Measurements from ENCODE around the gene PDXDC1.
"Not testable (repeated sequence)": the region's sequence is repeated elsewhere in the genome, so short reads cannot be mapped to it uniquely, and the experiment has no call there.

Gene PDXDC1

DNA sequence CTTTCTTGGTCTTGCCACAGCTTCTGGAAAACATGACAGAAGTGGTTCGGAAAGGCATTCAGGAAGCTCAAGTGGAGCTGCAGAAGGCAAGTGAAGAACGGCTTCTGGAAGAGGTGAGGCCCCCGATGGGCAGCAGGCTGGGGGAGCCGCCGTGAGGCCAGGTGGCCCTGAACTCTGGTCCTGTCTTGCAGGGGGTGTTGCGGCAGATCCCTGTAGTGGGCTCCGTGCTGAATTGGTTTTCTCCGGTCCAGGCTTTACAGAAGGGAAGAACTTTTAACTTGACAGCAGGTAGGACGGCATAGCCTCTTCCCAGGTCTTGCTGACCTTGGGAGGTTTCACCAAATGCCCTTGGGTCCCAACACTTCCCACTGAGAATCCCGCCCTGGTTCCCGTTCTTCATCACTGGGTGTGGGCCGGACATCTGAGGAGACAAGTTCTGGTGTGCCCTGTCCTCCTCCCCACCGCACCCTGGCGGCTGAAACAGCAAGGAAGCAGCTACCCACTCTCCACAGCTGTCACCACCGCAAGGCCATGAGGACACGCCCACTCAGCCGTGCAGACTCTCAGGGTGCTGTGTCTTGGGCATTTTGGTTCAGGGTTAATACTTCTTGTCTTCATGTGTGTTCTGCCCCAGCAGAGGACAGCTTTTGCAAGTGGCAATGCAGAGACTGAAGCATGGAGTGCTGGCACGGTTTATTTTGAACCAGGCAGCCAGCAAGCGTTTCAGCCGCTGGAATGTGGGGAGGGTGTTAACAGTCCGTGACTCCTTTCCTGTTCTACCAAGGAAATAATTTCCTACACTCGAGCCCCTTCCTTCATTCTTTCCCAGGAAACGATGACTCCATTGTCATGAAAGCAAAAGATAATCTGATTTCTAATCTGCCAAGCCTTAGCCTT lies 59.7 kb downstream of the PDXDC1 start:
- no peak for DNase-seq (ENCODE audit: low read depth in 2 of 2, low spot score in 1 of 2)

DNA sequence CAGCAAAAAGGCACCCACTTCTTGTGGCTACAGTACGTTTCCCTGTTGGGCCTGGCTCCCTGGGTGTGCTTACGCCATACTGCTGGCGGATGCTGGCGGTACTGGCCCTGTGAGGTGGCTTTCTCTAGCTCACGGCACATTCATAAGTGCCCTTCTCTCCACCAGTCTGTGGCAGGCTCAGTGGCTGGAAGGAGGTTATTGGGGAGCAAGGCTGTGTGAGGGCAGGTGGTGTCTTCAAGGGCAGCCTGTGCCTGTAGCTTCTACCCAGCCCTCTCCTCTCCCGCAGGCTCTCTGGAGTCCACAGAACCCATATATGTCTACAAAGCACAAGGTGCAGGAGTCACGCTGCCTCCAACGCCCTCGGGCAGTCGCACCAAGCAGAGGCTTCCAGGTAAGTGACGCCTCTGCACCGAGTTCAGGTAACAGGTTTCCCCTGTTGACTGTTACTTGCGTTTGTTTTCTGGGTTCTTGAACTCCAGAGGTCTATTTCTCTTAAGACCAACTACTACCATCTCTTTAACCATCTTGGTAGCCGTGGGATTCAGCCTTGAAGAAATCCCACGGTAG lies 60.4 kb downstream of the PDXDC1 start:
- DNase-seq (ENCODE audit: low read depth in 2 of 2, low spot score in 1 of 2), result no peak

DNA sequence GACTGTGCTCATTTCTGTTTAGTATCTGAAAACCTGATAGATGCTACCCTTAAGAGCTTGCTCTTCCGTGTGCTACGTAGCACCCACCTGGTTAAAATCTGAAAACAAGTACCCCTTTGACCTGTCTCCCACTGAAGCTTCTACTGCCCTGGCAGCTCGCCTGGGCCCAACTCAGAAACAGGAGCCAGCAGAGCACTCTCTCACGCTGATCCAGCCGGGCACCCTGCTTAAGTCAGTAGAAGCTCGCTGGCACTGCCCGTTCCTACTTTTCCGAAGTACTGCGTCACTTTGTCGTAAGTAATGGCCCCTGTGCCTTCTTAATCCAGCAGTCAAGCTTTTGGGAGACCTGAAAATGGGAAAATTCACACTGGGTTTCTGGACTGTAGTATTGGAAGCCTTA lies 62.2 kb downstream of the PDXDC1 start:
- no peak for DNase-seq (ENCODE audit: low read depth in 2 of 2, low spot score in 1 of 2)

DNA sequence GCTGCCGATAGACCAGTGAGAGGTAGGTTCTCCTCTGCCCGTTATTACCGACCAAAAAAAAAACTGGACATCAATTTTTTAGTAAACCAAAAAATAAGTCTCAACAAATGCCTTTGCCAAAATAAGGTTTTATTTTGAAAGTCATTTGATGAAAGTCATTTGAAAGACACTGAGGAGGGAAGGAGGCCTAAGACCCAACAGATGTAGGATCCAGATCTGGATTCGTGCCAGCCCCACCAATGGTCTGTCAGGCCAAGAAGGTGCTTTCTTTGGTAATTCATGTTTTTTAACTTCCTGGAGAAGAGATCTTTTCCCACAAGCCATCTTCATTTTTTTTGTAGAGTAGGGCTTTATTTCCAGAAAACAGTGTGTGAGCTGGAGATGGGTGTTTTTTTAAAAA lies 62.9 kb downstream of the PDXDC1 start:
- no peak for DNase-seq (ENCODE audit: low read depth in 2 of 2, low spot score in 1 of 2)

DNA sequence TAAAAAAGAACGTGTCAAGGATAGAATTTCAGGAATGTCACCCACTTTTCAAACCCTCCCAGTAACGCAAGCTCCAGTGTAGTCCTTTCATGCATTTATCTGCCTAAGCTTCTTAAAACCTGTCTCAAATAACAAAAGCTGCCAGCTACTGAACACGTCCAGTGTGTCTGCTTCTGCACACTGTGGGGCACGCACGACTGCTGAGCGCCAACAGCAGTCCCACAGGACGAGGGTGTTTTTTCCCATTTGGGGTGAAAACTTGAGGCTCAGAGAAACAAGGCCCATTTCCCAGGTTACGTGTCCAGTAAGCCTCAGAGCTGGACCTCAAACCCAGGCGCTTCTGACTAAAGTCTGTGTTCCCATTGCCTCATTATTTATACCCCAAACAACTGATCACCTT lies 63.9 kb downstream of the PDXDC1 start:
- DNase-seq (ENCODE audit: low read depth in 2 of 2, low spot score in 1 of 2), result no peak

DNA sequence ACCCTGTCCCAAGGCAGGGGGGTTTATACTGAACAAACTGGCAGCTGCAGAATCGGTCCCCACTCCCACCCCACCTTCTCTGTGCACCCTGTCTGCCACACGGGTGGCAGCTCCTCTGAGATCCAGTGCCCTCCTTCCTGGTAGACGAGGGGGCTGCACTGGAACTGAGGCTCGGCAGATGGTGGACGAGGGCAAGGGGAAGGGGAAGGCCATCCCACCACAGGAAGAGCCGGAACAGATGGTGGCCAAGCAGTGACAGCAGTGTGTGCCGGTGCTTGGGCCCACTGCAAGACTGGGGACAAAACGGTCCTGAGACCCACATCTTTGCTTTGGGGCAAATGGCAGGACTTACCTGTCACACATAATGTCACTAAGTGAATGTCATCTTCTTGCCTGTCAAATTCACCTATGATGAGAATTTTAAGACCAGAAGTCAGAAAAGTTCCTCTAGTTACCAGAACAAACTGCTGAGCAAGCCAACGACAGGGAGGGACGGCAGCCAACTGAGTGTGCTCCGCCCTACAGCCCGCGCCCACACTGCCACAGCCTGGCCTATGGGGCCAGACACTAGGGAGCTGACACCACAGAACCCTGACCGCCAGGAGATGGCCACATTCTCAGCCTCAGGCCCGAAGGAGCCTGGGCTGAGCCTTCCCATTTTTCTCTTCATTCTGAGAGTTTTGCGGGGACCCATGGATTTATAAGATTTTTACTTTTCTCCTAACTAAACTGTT lies 66.6 kb downstream of the PDXDC1 start:
- DNase-seq (ENCODE audit: low read depth in 2 of 2, low spot score in 1 of 2), result no peak

DNA sequence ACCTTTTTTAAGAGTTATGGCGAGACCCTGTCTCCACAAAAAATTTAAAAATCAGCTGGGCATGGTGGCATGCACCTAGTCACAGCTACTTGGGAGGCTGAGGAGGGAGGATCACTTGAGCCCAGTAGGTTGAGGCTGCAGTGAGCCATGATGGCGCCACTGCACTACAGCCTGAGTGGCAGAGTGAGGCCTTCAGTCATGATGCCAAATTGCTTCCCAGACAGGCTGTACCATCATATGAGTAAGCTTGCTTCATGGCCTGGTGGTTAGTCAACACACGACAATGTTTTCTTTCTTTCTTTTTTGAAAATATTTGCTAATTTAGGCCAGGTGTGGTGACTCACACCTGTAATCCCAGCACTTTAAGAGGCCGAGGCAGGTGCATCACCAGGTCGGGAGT lies 68.5 kb downstream of the PDXDC1 start:
- no peak for DNase-seq (ENCODE audit: low read depth in 2 of 2, low spot score in 1 of 2)

DNA sequence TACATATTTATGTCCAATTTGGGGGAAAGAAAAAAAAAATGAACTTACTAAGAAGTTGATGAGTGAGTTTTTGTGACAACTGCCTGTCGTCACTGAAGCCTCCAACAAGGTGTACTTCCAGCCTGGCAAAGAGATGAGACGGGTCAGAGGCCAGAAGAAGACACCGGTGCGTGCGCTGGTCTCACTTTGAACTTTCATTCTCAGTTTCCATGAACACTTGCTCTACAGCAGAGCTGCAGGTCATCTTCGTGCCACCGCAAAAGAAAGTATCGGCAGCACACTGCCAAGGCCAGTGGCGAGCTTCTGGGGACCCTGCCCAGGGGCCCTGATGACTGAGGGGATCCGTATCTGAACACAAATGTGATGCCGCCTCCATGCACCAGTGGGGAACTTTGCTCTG lies 69.5 kb downstream of the PDXDC1 start:
- DNase-seq (ENCODE audit: low read depth in 2 of 2, low spot score in 1 of 2), result no peak

DNA sequence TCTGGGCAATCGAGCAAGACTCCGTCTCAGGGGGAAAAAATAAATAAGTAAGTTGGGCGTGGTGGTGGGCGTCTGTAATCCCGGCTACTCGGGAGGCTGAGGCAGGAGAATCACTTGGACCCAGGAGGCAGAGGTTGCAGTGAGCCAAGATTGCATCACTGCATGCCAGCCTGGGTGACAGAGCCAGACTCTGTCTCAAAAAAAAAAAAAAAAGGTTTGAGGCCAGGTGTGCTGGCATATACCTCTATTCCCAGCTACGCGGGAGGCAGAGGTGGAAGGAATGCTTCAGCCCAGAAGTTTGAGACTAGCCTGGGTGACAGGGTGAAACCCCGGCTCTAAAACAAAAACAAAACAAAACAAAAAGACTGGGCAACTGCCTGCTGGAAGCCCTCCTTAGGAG lies 70.4 kb downstream of the PDXDC1 start:
- not testable (repeated sequence) for DNase-seq (ENCODE audit: low read depth in 2 of 2, low spot score in 1 of 2)

DNA sequence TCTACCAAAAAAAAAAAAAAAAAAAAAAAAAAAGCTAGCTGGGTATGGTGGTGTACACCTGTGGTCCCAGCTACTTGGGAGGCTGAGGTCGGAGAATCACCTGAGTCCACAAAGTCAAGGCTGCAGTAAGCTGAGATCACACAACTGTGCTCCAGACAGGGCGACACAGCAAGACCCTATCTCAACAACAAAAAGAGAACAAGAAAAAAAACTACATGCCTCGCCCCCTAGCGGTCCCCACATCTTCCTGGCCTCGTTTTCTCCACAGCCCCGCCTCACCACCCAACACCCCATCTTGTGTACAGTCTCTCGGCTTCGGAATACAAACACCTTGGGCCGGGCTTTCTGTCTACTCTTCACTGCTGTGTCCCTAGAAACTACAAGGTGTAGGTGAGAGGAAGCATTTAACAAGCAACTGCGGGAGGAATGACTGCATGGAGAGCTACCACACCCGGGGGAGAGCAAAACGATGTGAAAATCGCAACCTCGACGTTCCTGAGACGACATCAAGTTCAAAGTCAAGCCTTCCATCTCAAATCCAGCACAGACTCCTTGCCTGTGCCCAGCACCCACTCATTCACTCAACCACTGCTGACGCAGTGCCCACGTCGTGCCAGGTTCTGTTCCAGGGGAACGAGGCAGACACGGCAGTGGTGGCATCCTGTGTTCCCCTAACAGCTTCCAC lies 72.0 kb downstream of the PDXDC1 start:
- DNase-seq (ENCODE audit: low read depth in 2 of 2, low spot score in 1 of 2), result no peak

DNA sequence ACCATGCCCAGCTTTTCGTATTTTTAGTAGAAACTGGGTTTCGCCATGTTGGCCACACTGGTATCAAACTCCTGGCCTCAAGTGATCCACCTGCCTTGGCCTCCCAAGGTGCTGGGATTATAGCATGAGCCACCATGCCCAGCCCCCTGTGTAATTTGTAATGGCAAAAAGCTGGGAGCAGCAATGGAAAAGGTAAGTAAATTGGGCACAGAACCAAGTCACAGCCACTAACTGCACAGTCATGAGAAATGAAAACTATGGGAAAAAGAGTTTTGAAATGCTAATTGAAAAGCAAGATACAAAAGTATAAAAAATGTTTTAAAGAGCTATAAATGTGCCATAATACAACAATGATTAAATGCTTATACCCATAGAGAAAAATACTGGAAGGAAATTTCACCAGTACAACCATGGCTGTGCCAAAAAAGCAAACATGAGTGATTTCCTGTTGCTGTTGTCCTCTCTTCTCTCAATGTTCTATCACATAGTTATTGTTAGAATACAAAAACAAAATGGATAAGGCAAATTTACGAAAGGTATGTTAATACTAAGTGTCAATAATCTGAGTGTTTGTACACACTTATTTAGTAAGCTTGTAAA lies 74.9 kb downstream of the PDXDC1 start:
- DNase-seq (ENCODE audit: low read depth in 2 of 2, low spot score in 1 of 2), result no peak

DNA sequence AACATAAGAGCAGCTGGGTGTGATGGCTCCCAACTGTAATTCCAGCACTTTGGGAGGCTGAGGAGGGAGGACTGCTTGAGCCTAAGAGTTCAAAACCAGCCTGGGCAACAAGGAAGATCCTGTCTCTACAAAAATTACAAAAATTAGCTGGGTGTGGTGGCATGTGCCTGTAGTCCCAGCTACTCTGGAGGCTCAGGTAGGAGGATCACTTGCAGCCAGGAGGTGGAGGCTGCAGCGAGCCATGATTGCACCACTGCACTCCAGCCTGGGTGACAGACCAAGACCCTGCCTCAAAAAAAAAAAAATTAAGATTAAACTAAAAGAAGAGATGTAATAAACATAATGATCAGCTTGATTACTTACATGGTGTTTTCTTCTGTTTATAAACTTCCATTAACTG lies 75.6 kb downstream of the PDXDC1 start:
- not testable (repeated sequence) for DNase-seq (ENCODE audit: low read depth in 2 of 2, low spot score in 1 of 2)

DNA sequence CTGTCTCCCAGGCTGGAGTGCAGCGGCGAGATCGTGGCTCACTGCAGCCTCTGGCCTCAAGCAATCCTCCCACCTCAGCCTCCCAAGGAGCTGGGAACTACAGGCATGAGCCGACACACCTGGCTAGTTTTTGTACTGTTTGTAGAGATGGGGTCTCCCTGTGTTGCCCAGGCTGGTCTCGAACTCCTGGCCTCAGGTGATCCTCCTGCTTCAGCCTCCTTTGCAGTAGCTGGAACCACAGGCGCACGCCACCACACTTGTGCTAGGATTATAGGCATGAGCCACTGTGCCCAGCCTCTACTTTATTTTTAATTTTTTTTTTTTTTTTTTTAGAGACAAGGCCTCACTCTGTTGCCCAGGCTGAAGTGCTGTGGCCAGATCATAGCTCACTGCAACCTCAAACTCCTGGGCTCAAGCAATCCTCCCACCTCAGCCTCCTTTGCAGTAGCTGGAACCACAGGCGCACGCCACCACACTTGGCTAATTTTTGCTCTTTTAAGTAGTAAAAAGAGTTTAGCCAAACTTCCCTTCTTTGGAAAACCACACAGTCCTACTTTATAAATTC lies 76.6 kb downstream of the PDXDC1 start:
- DNase-seq (ENCODE audit: low read depth in 2 of 2, low spot score in 1 of 2), result no peak

DNA sequence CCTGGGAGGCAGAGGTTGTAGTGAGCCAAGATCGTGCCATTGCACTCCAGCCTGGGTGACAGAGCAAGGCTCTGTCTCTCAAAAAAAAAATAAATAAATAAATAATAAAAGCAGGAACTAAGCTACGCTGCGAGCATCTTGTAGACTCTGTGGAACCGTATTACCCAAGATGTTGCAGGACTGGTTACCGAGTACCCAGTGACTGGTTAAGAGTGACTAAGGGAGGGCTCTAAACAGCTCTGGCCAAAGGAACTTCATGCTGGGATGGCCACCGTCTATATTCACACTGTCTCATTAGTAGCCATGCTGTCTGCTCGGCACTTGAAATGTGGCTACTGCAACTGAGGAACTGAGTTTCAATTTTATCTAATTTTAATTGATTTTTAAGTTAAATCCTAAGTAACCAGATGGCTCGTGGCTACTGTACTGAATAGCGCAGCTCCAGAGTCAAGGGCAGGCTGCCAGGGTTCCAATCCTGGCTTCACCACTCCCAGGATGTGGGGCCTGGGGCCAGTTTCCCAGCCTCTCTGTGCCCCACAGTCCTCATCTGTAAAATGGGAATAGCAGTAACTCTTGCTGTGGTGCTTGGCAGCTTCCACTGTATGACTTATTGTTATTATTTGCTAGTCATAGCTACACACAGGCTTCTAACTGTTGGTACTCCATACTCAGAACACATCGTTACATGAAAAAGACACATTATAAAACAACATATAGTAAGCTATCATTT lies 78.1 kb downstream of the PDXDC1 start:
- DNase-seq (ENCODE audit: low read depth in 2 of 2, low spot score in 1 of 2), result no peak

DNA sequence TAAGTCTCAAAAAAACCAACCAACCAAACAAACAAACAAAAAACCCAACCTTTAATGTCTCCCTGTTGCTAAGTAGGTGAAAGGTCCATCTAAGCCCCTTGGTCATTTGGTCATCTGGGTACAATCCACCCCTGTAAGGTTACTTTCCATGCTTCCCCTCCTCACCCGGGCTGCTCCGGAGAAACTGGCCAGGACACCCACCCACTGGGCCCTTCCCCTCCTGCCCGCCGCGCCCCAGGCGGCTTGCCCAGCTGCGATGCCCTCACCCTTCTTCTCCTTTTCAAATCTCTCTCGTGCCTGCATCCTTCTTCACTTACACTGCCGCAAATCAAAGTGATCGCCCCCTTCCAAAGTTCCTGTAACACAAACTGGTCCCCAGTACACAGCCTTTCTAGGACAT lies 79.1 kb downstream of the PDXDC1 start:
- no peak for DNase-seq (ENCODE audit: low read depth in 2 of 2, low spot score in 1 of 2)

DNA sequence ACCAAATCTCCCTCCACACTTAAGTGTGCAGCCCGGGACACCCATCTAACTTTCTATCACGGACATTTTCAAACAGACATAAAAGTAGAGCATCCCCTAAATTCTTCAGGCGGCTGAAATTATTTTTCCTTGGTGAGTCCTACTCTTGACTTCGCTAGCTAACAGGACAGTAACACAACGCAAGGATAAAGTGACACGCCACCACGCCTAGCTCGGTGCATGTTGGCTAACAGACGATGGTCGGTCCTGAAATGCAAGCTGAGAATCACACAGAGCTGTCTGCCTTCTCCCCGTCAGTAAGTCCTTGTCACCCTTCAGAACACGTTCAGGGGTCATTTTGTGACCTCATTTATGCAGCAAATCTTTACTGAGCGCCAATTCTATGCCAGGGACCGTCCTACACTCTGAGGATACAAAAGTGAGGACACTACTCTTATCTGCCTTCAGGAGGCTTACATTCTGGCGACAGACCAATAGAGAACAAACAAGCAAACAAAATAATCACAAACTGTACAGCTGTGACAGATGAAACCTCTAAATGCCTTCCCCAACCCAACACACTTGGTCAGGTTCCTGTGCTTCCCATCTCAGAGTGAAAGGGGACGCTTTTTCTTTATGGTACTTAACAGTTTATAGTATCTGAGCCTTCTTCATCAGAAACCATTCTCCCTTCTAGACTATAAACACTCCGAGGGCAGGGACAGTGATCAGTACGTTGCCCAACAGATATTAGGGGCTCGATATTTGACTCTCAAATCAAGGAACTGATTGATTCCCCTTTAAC lies 79.7 kb downstream of the PDXDC1 start:
- no peak for DNase-seq (ENCODE audit: low read depth in 2 of 2, low spot score in 1 of 2)

DNA sequence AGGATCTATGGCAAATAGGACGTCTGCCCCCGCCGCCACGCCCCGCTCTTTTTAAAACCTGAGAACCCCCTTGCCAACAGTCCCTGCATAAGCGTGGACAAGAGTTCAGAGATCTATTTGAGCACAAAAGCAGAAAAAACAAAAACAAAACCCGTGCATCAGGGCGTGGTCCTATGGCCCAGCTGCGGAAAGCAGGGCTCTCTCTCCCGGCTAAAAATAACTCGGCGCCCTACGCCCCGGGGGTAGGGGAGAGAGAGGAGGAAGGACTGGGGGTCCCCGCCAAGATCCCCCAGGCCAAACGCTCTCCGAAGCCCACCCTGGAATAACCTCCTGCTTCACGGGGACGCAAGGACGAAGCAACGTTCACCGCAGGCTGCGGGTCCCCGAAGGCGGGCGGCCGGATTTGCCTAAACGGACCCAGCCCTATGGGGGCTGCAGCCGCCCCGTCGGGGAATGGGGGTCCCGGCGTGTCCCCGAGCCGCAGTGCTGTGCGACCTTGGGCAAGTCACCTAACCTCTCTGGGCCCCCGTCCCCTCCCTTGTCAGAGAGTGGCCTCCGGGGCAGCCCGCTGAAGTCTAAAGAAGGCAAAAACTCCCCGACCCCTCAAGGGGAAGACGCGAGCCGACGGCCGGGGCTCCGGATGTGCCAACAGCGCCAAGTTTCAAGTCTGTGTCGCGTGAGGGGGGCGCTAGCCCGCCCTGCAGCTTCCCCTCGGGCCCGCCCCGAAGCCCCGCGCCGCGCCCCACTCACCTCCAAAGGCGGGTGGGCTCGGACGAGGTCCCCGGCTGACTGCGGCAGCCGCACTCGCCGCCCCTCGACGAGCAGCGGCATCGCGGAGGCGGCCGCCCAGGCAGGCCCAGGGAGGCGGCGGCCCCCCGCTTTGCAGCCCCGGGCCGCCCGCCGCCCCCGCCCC lies 80.6 kb downstream of the PDXDC1 start:
- DNase-seq (ENCODE audit: low read depth in 2 of 2, low spot score in 1 of 2), result peak; percentile 32 to 49

DNA sequence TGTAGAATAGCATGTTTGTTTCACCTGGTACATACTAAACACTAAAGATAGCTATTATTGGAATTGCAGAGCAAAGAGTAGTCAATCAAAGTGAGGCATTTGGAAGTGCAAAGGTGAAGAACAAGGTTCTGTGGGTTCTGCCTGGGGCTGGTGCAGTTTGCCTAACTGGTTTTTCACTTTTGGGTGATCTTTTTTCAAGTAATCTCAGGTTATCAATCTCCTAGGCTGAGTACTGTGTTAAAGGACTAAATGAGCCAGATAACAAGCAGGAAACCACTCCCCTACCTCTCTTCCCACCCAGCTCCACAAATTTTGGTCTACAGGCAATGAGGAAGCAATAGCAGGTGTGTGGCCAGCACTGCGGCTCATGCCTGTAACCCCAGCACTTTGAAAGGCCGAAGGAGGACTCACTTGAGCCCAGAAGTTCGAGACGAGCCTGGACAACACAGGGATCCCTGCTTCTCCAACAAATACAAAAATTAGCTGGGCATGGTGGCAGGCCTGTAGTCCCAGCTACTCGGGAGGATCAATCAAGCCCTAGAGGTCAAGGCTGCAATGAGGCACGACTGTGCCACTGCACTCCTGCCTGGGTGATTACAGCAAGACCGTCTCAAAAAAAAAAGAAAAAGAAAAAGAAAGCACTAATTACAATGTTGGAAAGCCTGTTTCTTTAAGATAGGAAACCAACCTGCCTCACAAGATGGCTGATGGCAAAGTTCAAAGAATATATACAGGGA lies 83.0 kb downstream of the PDXDC1 start:
- no peak for DNase-seq (ENCODE audit: low read depth in 2 of 2, low spot score in 1 of 2)

All from stimulated activated CD8-positive, alpha-beta memory T cell treated with anti-CD3 and anti-CD28 coated beads, Interleukin-4, amount 100 ng/mL, for 4 hours (primary cell).